ENCODE measurements around the gene RBPJ.

- TF ChIP-seq CTCF (IDR thresholded peaks at IDR 0.05) (no peak), POLR2A (IDR thresholded peaks at IDR 0.05) (no peak)
Observed at GRCh38 chr4:26288355-26288909, 32.4 kb upstream of the RBPJ start.
